K562 (cell line): ENCODE data around the gene MTARC2. TPM values are rescaled to one million over a fixed set of nuclear protein-coding genes. Genes with fewer than 3 reads are reported as not detected.

Experiments used
- ATAC-seq: fragments of 200-7000 bp; cut with Tn5 transposase; 3 replicates; pipeline ENCODE4 v1.9.1; 2020; ENCODE audit warnings: moderate library complexity
- BruUV-seq: library from RNA; stranded (reverse); fragments of 400-500 nt; replicated peaks from 2 replicates; lab custom pipeline; 2021; lab: Mats Ljungman, UMichigan
- CTCF ChIA-PET: fragments of 300-600 bp; formaldehyde crosslinking; extraction: SDS; loops from one replicate; lab custom pipeline; 2021; ENCODE audit warnings: low intra/inter-chr PET ratio; lab: Yijun Ruan, JAX
- POLR2A ChIA-PET: fragments of 300-600, 350-650 bp; sonication (Branson Sonifier 250); formaldehyde crosslinking; extraction: SDS; loops from one replicate; lab custom pipeline; 2021; ENCODE audit warnings: antibody characterized with exemption, inconsistent platforms; lab: Yijun Ruan, JAX
- DNase-seq, 4 experiments: peaks; one replicate each; pipeline versions ENCODE4 v3.0.0 to v3.0.0-alpha.2; 2011 to 2018; ENCODE audit warnings: low spot score in 3 of 4, mixed read lengths in 3 of 4; ENCODE audit errors: extremely low read depth in 1 of 4
- FAIRE-seq: peaks from 2 replicates; lab custom pipeline; 2011; peaks lifted over from hg19 to GRCh38; lab: Jason Lieb, UNC
- H2AFZ ChIP-seq: 2 replicates; pipeline ENCODE4 v1.6.0; 2011; ENCODE audit warnings: low read depth, low read length, control low read depth, inconsistent platforms
- H3K27ac ChIP-seq: fragments of 200-600 bp; 3 replicates; pipeline ENCODE4 v1.8.0; 2011; ENCODE audit warnings: low read depth, mild to moderate bottlenecking, control low read depth, inconsistent platforms, low read length, moderate library complexity, mixed read lengths; ENCODE audit errors: extremely low read depth
- H3K27me3 ChIP-seq, 2 experiments: fragments of 300-600 bp in 1 of 2; 2 replicates in 1 of 2; 3 replicates in 1 of 2; pipeline versions ENCODE4 v1.6.0 to v1.8.0; 2011; ENCODE audit warnings: inconsistent platforms in 2 of 2, low read length in 2 of 2, mild to moderate bottlenecking in 1 of 2, mixed read lengths in 1 of 2, moderate library complexity in 1 of 2; ENCODE audit not compliant: control insufficient read depth in 2 of 2, insufficient read depth in 2 of 2
- H3K36me3 ChIP-seq: fragments of 300-600 bp; 3 replicates; pipeline ENCODE4 v1.8.0; 2011; ENCODE audit warnings: mild to moderate bottlenecking, low read length, inconsistent platforms; ENCODE audit not compliant: control insufficient read depth, insufficient read depth
- H3K4me1 ChIP-seq, 2 experiments: fragments of 200-600 bp in 1 of 2; replicated peaks in 1 of 2; 2 replicates in 1 of 2; 3 replicates in 1 of 2; pipeline versions ENCODE4 v1.5.1 to v1.8.0; 2011; ENCODE audit warnings: inconsistent platforms in 2 of 2, low read length in 2 of 2, mild to moderate bottlenecking in 1 of 2, mixed read lengths in 1 of 2, moderate library complexity in 1 of 2; ENCODE audit not compliant: control insufficient read depth in 2 of 2, insufficient read depth in 2 of 2
- H3K4me2 ChIP-seq: 2 replicates; pipeline ENCODE4 v1.6.1; 2011; ENCODE audit warnings: low read length, control low read depth, inconsistent platforms, mixed read lengths; ENCODE audit not compliant: insufficient read depth
- H3K4me3 ChIP-seq: fragments of 200-600 bp; sonication (generic), shearing (Covaris generic); 2 replicates; pipeline ENCODE4 v1.5.1; 2016; ENCODE audit warnings: control low read depth, inconsistent platforms
- H3K79me2 ChIP-seq: fragments of 200-600 bp; 3 replicates; pipeline ENCODE4 v1.8.0; 2011; ENCODE audit warnings: low read length, inconsistent platforms; ENCODE audit not compliant: control insufficient read depth, insufficient read depth
- H3K9ac ChIP-seq, 2 experiments: 2 replicates each; pipeline versions ENCODE4 v1.6.0 to v1.6.1; 2011; ENCODE audit warnings: low read depth in 2 of 2, low read length in 2 of 2, control low read depth in 1 of 2, inconsistent platforms in 1 of 2, mild to moderate bottlenecking in 1 of 2, mixed read lengths in 1 of 2; ENCODE audit not compliant: insufficient read depth in 1 of 2
- H3K9me1 ChIP-seq: one replicate; pipeline ENCODE4 v1.6.0; 2011; ENCODE audit warnings: inconsistent platforms, mild to moderate bottlenecking, low read length, moderate library complexity; ENCODE audit not compliant: control insufficient read depth, insufficient read depth
- H3K9me3 ChIP-seq: replicated peaks from 2 replicates; pipeline ENCODE4 v1.5.1; 2011; ENCODE audit warnings: low read depth, low read length, inconsistent platforms; ENCODE audit not compliant: control insufficient read depth, insufficient read depth
- H4K20me1 ChIP-seq: replicated peaks from 2 replicates; pipeline ENCODE4 v1.6.1; 2011; ENCODE audit warnings: low read length, inconsistent platforms, mixed read lengths; ENCODE audit not compliant: control insufficient read depth, insufficient read depth
- CC2D1A ChIP-seq: fragments of 450-650 bp; IDR thresholded peaks from 2 replicates; pipeline ENCODE4 v1.6.1; 2017; ENCODE audit warnings: mild to moderate bottlenecking
- ETS2 ChIP-seq: IDR thresholded peaks from 2 replicates; pipeline ENCODE4 v1.6.1; 2016; ENCODE audit warnings: borderline replicate concordance, missing genetic modification characterization, mild to moderate bottlenecking, moderate library complexity, missing compliant biosample characterization; ENCODE audit not compliant: poor library complexity, severe bottlenecking
- GABPB2 ChIP-seq: fragments of 250-450 bp; sonication (Bioruptor Pico); conservative IDR thresholded peaks from 2 replicates; pipeline ENCODE4 v1.5.1; 2021; ENCODE audit warnings: mild to moderate bottlenecking
- MECOM ChIP-seq: fragments of 250-450 bp; sonication (Bioruptor Pico); IDR thresholded peaks from 2 replicates; pipeline ENCODE4 v1.8.0; 2022; ENCODE audit warnings: inconsistent platforms
- NCOR1 ChIP-seq: fragments of 450-650 bp; IDR thresholded peaks from 2 replicates; pipeline ENCODE4 v1.6.1; 2016; ENCODE audit warnings: mild to moderate bottlenecking, moderate library complexity
- NR4A1 ChIP-seq, 2 experiments: fragments of 250-450 bp in 1 of 2; fragments of 450-650 bp in 1 of 2; sonication (Bioruptor Pico) in 1 of 2; IDR thresholded peaks; 2 replicates each; pipeline versions ENCODE4 v1.4.0 to v1.6.1; 2016 to 2020; ENCODE audit warnings: mild to moderate bottlenecking in 2 of 2, missing compliant biosample characterization in 1 of 2, missing genetic modification characterization in 1 of 2, moderate library complexity in 1 of 2
- PHB2 ChIP-seq: fragments of 450-650 bp; IDR thresholded peaks from 2 replicates; pipeline ENCODE4 v1.6.1; 2017; ENCODE audit warnings: low read depth
- PHF20 ChIP-seq: fragments of 450-650 bp; IDR thresholded peaks from 2 replicates; pipeline ENCODE4 v1.6.1; 2018; ENCODE audit not compliant: partially characterized antibody
- PHF21A ChIP-seq: fragments of 450-650 bp; IDR thresholded peaks from 2 replicates; pipeline ENCODE4 v1.6.1; 2017; ENCODE audit warnings: low read depth, borderline replicate concordance
- PPARD ChIP-seq: fragments of 250-450 bp; sonication (Bioruptor Pico); IDR thresholded peaks from 2 replicates; pipeline ENCODE4 v1.8.0; 2022; ENCODE audit warnings: inconsistent platforms, mild to moderate bottlenecking, moderate library complexity
- SREBF1 ChIP-seq: fragments of 150-350 bp; IDR thresholded peaks from 2 replicates; pipeline ENCODE4 v1.6.1; 2014; ENCODE audit warnings: antibody characterized with exemption, low read depth, low read length, borderline replicate concordance
- STAT5B ChIP-seq: fragments of 250-450 bp; sonication (Bioruptor Pico); IDR thresholded peaks from 2 replicates; pipeline ENCODE4 v1.8.0; 2021; ENCODE audit warnings: mild to moderate bottlenecking, inconsistent platforms
- ZFX ChIP-seq: sonication (generic); formaldehyde crosslinking; IDR thresholded peaks from 2 replicates; pipeline ENCODE4 v1.8.0; 2022; ENCODE audit warnings: mild to moderate bottlenecking, missing genetic modification reagents, moderate library complexity
- ZNF830 ChIP-seq: fragments of 250-450 bp; sonication (Bioruptor Pico); IDR thresholded peaks from 2 replicates; pipeline ENCODE4 v1.5.0; 2021; ENCODE audit warnings: mild to moderate bottlenecking
- WGBS: fragments of 100-300 bp; shearing (Covaris generic); methylation state at CpG from one replicate; pipeline ENCODE4 v1.1.6; 2016; ENCODE audit warnings: low coverage, mixed read lengths; ENCODE audit not compliant: insufficient coverage; ENCODE audit errors: missing lambda C conversion rate; 5-methylcytosine and 5-hydroxymethylcytosine counted together
- in situ Hi-C: fragments of 300-500 bp; cut with MboI; formaldehyde crosslinking; loops from 4 replicates; pipeline ENCODE4 v1.15.0; 2018; ENCODE audit warnings: inconsistent platforms, mixed read lengths
- intact Hi-C: fragments of 100-400 bp; cut with micrococcal nuclease; formaldehyde crosslinking; loops from 2 replicates; pipeline ENCODE4 v1.14.2; 2022
- polyA plus RNA-seq, 8 experiments: library from polyadenylated mRNA; depleted of rRNA in 4 of 8; stranded (reverse) in 5 of 8; unstranded in 3 of 8; fragments of >200 nt; fragmentation: Nextera tagmentation in 2 of 8; fragmentation: Illumina TruSeq in 1 of 8; extraction: Ambion mirVana in 2 of 8; extraction: Trizol in 1 of 8; gene quantifications; 2 replicates each; pipeline versions ENCODE4 v1.2.1 to v1.2.3, GENCODE V29; 2011 to 2014; ENCODE audit warnings: inconsistent platforms in 1 of 8, missing spikeins in 1 of 8
- total RNA-seq, 7 experiments: library from RNA; depleted of rRNA in 6 of 7; stranded (reverse); fragments of >200 nt in 6 of 7; fragmentation: Illumina TruSeq in 2 of 7; extraction: Trizol in 2 of 7; gene quantifications; 2 replicates each; pipeline versions ENCODE4 v1.2.1 to v1.2.3, GENCODE V29; 2011 to 2021; ENCODE audit warnings: low replicate concordance in 1 of 7
- TF ChIP-seq, protein P1 (sequence below), 2 experiments: fragments of 250-450 bp in 1 of 2; fragments of 450-650 bp in 1 of 2; sonication (Bioruptor Pico) in 1 of 2; IDR thresholded peaks; 2 replicates each; pipeline versions ENCODE4 v1.6.1 to v1.8.0; 2016 to 2021; ENCODE audit warnings: mild to moderate bottlenecking in 2 of 2, moderate library complexity in 2 of 2, missing compliant biosample characterization in 1 of 2, missing genetic modification characterization in 1 of 2

MTARC2 gene
- total and polyA plus RNA-seq, 9 of the 15 experiments (the other 6 are each of a cell fraction or from before 2014, with no cell fraction given) = 0.03 to 0.35 TPM; not detected in 7

GRCh38 chr1:220784751-220785150, 36.6 kb downstream of the MTARC2 start:
- no peak for TF ChIP-seq STAT5B (CRISPR knock-in tag)
- no peak for TF ChIP-seq GABPB2
- TF ChIP-seq ZNF830 (CRISPR knock-in tag) = no peak
- TF ChIP-seq PHF21A = no peak
- TF ChIP-seq ETS2 = no peak
- TF ChIP-seq CC2D1A = no peak
- TF ChIP-seq NCOR1 = no peak
- no peak for TF ChIP-seq MECOM (CRISPR knock-in tag)
- no peak for TF ChIP-seq ZFX
- no peak for TF ChIP-seq SREBF1
- no peak for TF ChIP-seq PHF20
- TF ChIP-seq, protein P1, sequence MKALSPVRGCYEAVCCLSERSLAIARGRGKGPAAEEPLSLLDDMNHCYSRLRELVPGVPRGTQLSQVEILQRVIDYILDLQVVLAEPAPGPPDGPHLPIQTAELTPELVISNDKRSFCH (CRISPR knock-in tag; IDR thresholded peaks at IDR 0.05) = no peak
- TF ChIP-seq, protein P1 (tag; IDR thresholded peaks at IDR 0.05) = no peak
- TF ChIP-seq NR4A1 (CRISPR knock-in tag; IDR thresholded peaks at IDR 0.05) = no peak
- no peak for TF ChIP-seq NR4A1 (tag; IDR thresholded peaks at IDR 0.05)
- TF ChIP-seq PHB2 = no peak
- TF ChIP-seq PPARD (CRISPR knock-in tag) = no peak
- H3K4me3 ChIP-seq = no peak overlapping the region
- no peaks in the 10 kb centered on the region for H3K9me3 ChIP-seq
- no peak for DNase-seq
- intact Hi-C loops = no loop called here
- in situ Hi-C loops = no loop called here
- H3K27ac ChIP-seq = no peak overlapping the region
- H2AFZ ChIP-seq = no peak overlapping the region
- H3K36me3 ChIP-seq = no peaks in the 10 kb centered on the region
- H3K9me1 ChIP-seq = no peaks in the 10 kb centered on the region
- peaks cover 2 to 30% of the 10 kb centered on the region in 2 experiments; a peak in 3 of 5 replicates for H3K27me3 ChIP-seq
- H3K79me2 ChIP-seq = no peaks in the 10 kb centered on the region
- 2% methylated on average over 4 of the region's 4 CpGs for WGBS
- H3K4me1 ChIP-seq = peaks cover 0 to 7% of the 10 kb centered on the region in 2 experiments; a peak in 1 of 5 replicates
- H3K4me2 ChIP-seq = no peak overlapping the region
- ATAC-seq = peak; percentile 49; the same call in 2 of the 3 replicates
- ChIA-PET POLR2A (interaction anchor here (1.1 kb wide), 1 partner anchor 16 kb away, joined by 3 read pairs; no protein-coding TSS in a partner anchor), CTCF (no interaction called here)
- no peaks in the 10 kb centered on the region for H4K20me1 ChIP-seq
- no peak for FAIRE-seq
- no TSS peak for BruUV-seq
- no peak overlapping the region for H3K9ac ChIP-seq
